ENCODE measurements around the gene ATRX.
"Not testable (repeated sequence)": the region's sequence is repeated elsewhere in the genome, so short reads cannot be mapped to it uniquely, and the experiment has no call there.

The ATRX gene

GRCh38 chrX:77621453-77621852, 164.6 kb downstream of the ATRX start:
- not testable (repeated sequence) for DNase-seq

DNA sequence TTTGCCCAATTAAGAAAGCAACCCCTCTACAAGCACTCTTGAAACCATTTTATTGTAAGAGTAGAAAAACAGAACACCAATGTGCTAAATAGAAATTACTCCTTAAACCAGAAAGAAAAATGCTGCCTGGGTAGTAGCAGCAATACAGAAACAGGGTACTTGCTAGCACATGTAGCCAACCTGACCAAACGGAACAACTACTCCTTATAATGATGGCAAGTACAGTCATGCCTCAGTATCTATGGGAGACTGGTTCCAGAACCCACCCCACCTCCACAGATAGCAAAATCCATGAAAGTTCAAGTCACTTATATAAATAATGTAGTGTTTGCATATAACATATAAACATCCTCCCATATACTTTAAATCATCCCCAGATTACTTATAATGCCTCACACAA, 168.8 kb downstream of the ATRX start:
- DNase-seq, result no peak

GRCh38 chrX:77603635-77604336, 182.2 kb downstream of the ATRX start:
- DNase-seq, result no peak

DNA sequence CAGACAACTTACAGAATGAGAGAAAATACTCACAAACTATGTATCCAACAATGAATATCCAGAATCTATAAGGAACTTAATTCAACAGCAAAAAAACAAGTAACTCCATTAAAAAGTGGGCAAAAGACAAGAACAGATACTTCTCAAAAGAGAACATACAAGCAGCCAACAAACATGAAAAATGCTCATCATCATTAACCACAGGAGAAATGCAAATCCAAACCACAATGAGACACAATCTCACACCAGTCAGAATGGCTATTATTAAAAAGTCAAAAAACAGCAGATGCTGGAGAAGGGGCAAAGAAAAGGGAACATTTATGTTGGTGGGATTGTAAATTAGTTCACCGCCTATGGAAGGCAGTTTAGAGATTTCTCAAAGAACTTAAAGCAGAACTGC, 188.5 kb downstream of the ATRX start:
- no peak for DNase-seq

- peak; percentile 5 for DNase-seq
Measured at GRCh38 chrX:77597090-77597489, 188.9 kb downstream of the ATRX start.

GRCh38 chrX:77595848-77596247, 190.2 kb downstream of the ATRX start:
- DNase-seq, result no peak

DNA sequence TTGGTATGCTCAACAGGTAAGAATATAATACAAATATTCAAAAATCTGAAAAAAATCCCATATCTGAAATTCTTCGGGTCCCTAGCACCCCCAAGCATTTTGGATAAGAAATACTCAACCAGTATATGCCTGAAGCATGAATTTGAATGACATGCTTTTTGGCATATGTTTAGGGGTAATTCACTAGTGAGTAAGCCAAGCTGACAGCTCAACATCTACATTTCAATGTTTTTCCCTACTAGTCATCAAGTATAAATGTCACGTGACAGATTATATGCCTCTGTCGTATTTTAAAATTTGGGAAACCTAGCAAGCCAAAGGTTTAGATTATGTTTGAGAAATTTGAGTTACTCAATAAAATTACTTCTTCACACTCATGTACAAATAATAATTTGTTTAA, 213.7 kb downstream of the ATRX start:
- DNase-seq, result no peak

- DNase-seq, result no peak
Measured at GRCh38 chrX:77565278-77565677, 220.7 kb downstream of the ATRX start.

DNA sequence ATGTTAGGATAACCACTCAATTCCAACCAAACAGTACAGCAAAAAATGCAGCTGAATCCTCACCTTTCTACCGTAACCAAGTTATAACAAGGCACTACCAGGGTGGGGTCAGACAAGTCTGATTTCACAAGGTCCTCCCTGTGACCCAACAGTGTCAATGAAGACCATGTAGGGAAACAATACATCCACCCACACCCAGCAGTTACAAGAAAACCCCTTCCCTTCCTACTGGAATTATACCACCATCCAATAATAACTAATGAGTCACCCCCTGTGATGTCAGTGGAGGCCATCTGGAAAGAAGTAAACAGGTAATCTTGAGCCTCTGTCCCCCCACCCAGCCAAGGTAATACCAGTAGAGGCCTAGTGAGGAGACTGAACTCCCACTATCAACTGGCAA, 221.2 kb downstream of the ATRX start:
- no peak for DNase-seq

DNA sequence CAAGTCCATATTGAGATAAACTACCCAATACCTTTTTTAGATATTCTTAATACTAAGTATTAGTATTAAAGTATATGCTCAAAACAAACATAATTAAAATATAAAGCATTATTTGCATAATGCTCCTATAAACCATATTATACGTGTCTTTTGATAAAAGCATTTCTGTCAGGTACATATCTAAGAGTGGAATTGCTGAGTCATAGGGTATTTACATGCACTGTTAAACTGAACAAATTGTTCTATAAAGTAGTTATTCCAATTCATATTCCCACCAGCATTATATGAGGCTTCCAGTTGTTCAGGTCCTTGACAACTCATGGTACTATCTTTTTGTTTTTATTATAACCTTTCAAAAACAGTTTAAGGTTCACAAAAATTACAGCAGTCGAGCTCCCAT, 224.6 kb downstream of the ATRX start:
- DNase-seq, result no peak

- DNase-seq, result no peak
Measured at GRCh38 chrX:77556276-77556675, 229.7 kb downstream of the ATRX start.

- DNase-seq, result no peak
Measured at GRCh38 chrX:77548751-77549150, 237.3 kb downstream of the ATRX start.

GRCh38 chrX:77539778-77540177, 246.2 kb downstream of the ATRX start:
- not testable (repeated sequence) for DNase-seq

- not testable (repeated sequence) for DNase-seq
Measured at GRCh38 chrX:77531261-77531660, 254.8 kb downstream of the ATRX start.

- DNase-seq, result no peak
Measured at GRCh38 chrX:77528034-77528433, 258.0 kb downstream of the ATRX start.

- no peak for DNase-seq
Measured at GRCh38 chrX:77527233-77528001, 258.6 kb downstream of the ATRX start.

- no peak for DNase-seq
Measured at GRCh38 chrX:77519765-77520164, 266.3 kb downstream of the ATRX start.

GRCh38 chrX:77514177-77514576, 271.8 kb downstream of the ATRX start:
- no peak for DNase-seq

GRCh38 chrX:77510007-77510406, 276.0 kb downstream of the ATRX start:
- DNase-seq, result no peak

DNA sequence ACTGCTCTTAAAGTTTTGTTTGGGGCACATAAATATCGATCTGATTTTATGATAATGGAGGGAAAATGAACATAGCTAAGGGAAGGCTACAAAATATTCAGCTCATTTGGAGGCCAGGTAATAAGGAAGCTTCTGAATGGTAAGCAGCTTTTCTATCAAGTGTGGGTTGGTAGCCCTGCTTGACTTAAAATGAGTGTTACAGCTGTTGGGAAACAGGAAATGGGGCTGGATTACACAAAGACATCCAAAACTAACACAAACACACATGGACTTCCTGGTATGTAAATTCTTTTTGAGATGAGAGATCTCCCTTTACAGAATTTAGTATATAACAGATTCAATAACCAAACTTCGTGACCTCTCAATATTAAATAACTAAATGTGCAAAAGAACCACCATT, 280.8 kb downstream of the ATRX start:
- DNase-seq, result no peak

GRCh38 chrX:77502951-77503525, 283.0 kb downstream of the ATRX start:
- DNase-seq, result no peak

GRCh38 chrX:77500164-77500563, 285.9 kb downstream of the ATRX start:
- not testable (repeated sequence) for DNase-seq

GRCh38 chrX:77493677-77494553, 292.1 kb downstream of the ATRX start:
- no peak for DNase-seq
